Epithelial cell of esophagus (primary cell): ENCODE results near the gene PARP3.
"Not testable (repeated sequence)": the region's sequence is repeated elsewhere in the genome, so short reads cannot be mapped to it uniquely, and the experiment has no call there.

Experiments
- DNase-seq: peaks from one replicate; pipeline ENCODE4 v3.0.0; 2010; ENCODE audit warnings: low read depth
- H3K4me3 ChIP-seq: 2 replicates; pipeline ENCODE4 v1.5.1; 2011; ENCODE audit warnings: mild to moderate bottlenecking, low read length, control low read depth
- CTCF ChIP-seq: IDR thresholded peaks from 2 replicates; pipeline ENCODE4 v1.5.1; 2011; ENCODE audit warnings: low read depth, mild to moderate bottlenecking, low read length, control low read depth, inconsistent platforms; ENCODE audit not compliant: insufficient read depth; ENCODE audit errors: missing control alignments

The PARP3 gene

DNA sequence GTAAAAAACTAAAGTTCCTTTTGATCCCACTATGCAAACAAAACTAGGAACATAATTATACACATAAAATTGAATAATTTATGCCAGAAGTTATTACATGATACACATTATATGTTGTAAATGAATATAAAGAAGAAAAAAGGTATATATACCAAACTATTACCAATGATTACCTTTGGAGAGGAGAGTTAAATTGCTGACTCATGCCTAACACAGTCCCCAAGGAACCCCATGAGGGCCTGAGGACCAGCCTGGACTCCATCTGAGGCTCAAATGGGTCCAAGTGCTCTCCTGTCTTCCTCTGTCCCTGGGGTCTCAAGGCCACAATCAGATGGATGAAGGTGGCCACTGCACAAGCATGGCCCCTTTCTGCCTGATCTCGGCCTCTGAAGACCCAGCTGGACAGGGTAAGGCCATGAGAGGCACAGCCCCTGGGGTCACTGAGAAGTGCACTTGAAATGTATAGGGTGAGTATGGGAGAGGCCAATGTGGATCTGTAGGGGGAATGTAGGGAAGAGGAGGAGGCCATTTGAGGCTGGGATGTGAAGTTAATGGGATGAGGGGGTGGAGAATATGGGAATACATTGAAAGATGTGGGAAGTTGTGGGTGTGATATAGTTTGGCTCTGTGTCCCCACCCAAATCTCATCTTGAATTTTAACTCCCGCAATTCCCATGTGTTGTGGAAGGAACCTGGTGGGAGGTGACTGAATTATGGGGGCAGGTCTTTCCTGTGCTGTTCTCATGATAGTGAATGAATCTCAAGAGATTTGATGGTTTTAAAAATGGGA is 37.9 kb upstream of the PARP3 start:
- no peak for DNase-seq
- TF ChIP-seq CTCF: no peak
- no peak overlapping the region for H3K4me3 ChIP-seq

GRCh38 chr3:51908026-51908425 is 34.1 kb upstream of the PARP3 start:
- DNase-seq: peak; percentile 63
- TF ChIP-seq CTCF: no peak
- H3K4me3 ChIP-seq: no peak overlapping the region

DNA sequence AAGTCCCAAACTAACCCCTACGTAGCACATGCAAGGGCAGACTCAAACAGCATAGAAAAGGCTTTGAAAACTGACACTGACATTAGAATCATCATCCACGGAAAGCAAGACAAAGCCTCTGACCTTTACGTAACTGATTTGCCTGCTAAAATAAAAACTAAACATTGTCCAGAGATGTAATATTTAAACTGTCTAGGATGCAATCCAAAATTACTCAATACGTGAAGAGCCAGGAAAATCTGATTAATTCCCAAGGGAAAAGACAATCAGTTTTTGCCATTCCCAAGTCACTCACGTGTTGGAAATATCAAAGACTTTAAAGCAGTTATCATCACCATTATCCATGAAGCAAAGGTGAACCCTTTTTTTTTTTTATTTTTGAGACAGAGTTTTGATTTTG is 25.7 kb upstream of the PARP3 start:
- no peak for DNase-seq
- no peak for TF ChIP-seq CTCF

DNA sequence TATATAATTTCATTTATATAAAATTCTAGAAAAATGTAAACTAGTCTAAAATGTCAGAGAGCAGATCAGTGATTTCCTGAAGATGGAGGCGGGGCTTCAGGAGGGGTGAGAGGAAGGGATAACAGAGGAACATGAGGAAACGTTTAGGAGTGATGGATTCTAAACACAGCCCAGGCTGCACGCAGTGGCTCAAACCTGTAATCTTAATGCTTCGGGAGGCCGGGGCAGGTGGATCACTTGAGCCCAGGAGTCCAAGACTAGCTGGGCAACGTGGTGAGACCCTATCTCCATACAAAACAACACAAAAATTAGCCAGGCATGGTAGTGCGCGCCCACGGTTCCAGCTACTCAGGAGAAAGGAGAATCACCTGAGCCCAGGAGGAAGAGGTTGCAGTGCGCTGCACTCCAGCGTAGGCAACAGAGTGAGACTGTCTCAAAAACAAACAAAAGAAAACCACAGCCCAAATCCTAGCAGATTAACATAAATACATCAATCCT is 21.0 kb upstream of the PARP3 start:
- no peak for DNase-seq
- TF ChIP-seq CTCF: no peak
- H3K4me3 ChIP-seq: no peak overlapping the region

More for the DNA sequence above, 25.7 kb upstream of the PARP3 start:
- no peak overlapping the region for H3K4me3 ChIP-seq

GRCh38 chr3:51927061-51927977 is 14.8 kb upstream of the PARP3 start:
- no peak for DNase-seq
- TF ChIP-seq CTCF: no peak
- H3K4me3 ChIP-seq: no peak overlapping the region

DNA sequence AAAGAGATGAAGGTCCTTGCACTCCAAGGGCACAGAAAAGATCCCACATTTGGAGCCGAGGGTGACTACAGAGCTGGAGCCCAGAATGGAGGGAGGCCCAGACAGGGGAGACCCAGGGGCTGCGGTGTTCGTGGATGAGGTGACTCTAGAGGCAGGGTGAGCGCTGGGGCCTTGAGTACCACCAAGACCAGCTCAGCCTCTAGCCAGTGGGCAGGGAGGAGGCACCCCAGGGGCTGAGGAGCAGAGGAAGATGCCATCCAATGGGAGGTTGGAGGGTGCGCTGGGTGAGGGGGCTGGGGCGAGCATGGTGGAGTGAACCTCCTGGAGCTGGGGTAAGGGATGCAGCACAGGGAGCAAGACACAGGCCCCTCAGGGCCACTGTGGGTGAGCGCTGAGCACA is 13.7 kb upstream of the PARP3 start:
- no peak for TF ChIP-seq CTCF
- no peak overlapping the region for H3K4me3 ChIP-seq
- DNase-seq: no peak

DNA sequence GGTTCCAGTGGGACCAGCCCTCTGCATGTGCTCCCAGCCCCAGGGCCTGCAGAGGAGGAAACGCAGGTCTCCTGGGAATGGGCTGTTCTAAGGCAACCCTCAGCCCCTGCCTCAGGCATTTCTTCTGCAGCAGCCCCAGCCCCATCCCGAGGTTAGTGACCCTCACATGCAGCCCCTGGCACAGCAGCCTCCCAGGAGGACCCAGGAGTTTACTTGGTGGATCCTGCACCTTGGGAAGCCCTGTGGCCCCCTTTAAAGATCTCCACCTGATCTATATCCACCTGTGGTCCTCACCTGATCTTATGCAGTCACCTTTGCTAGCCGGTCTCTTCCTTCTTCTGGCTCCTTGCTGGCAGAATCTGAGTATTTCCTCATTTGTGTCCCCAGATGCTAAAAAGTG is 13.2 kb upstream of the PARP3 start:
- H3K4me3 ChIP-seq, DNase-seq: not testable (repeated sequence)
